ENCODE measurements around the gene ST6GALNAC2.

The ST6GALNAC2 gene

DNA sequence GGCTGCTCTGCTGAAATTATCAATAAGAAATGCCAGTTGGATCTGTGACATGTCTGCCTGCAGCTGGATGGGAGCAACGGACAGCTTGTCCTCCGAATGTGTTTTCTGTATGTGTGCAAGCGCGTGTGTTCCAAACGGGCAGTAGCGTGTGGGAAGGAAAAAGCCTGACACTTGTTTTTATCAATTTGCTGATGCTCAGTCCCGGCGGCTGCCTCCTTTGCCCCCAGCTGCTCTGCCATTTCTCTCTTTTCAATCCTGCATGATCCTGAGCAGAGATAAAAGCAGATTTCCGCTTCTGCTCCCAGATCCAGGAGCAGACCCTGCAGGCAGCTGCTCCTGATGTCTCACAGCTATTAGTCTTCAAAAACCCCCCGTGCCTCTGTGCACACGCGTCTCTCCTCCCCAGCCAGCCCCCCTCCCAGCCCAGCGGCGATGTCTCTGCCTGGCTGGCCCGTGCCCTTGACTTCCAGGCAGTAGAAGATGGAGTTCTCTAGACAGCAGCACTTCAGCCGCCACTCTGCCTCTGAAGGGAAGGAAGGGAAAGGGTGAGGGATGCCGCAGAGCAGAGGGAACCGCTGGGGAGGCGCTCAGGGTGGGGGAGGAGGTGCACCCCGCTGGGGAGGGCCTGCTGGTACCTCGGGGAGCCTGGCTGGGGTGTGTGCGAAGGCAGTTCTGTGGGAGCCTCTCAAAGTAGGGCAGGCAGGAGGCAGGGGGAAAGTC lies 41.7 kb downstream of the ST6GALNAC2 start:
- DNase-seq (ENCODE audit: low read depth) = no peak
- no peak for TF ChIP-seq CTCF (IDR thresholded peaks at IDR 0.05; ENCODE audit: low read depth, low read length, missing control alignments)
- no peak overlapping the region for H3K4me3 ChIP-seq (ENCODE audit: low read depth, low read length)

DNA sequence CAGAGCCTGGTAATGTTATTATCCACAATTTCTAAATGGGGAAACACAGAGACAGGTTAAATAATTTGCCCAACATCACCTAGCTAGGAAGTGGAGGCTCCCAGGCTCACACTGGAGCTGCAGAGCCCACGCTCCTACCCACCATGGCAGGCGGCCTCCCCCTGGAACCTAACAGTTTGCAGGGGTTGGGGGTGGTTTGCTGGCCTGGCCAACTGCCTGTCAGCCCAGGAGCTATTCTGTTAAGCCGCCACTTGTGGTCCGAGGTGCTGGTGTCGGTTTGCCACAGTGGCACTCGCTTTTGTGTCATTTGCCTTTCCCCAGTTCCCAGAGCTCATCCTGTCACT lies 42.2 kb downstream of the ST6GALNAC2 start:
- H3K4me3 ChIP-seq (ENCODE audit: low read depth, low read length) = no peak overlapping the region

DNA sequence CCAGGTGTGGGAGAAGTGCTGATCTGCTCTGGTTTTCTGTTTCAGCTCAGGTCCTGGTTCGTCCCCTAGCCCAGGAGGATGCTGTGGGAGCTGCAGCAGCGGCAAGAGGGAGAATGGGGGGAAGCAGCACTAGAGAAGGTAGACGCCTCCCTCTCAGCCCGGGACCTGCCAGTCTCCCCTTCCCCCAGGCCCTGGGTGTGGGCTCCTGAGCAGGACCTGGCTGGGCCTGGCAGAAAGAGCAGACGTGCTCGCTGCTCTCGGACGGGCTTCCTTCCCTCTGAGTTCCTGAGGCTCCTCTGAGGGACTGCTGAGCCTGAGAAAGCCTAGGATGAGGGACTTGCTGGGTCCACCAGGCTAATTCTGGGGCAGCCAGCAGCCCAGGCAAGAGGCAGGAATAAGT lies 42.7 kb downstream of the ST6GALNAC2 start:
- no peak overlapping the region for H3K4me3 ChIP-seq (ENCODE audit: low read depth, low read length)
- DNase-seq (ENCODE audit: low read depth) = no peak
- TF ChIP-seq CTCF (IDR thresholded peaks at IDR 0.05; ENCODE audit: low read depth, low read length, missing control alignments) = no peak

More for the DNA sequence above, 42.2 kb downstream of the ST6GALNAC2 start:
- no peak for DNase-seq (ENCODE audit: low read depth)
- no peak for TF ChIP-seq CTCF (IDR thresholded peaks at IDR 0.05; ENCODE audit: low read depth, low read length, missing control alignments)

GRCh38 chr17:76542566-76542971 lies 43.1 kb downstream of the ST6GALNAC2 start:
- no peak overlapping the region for H3K4me3 ChIP-seq (ENCODE audit: low read depth, low read length)
- no peak for TF ChIP-seq CTCF (IDR thresholded peaks at IDR 0.05; ENCODE audit: low read depth, low read length, missing control alignments)
- DNase-seq (ENCODE audit: low read depth) = no peak

DNA sequence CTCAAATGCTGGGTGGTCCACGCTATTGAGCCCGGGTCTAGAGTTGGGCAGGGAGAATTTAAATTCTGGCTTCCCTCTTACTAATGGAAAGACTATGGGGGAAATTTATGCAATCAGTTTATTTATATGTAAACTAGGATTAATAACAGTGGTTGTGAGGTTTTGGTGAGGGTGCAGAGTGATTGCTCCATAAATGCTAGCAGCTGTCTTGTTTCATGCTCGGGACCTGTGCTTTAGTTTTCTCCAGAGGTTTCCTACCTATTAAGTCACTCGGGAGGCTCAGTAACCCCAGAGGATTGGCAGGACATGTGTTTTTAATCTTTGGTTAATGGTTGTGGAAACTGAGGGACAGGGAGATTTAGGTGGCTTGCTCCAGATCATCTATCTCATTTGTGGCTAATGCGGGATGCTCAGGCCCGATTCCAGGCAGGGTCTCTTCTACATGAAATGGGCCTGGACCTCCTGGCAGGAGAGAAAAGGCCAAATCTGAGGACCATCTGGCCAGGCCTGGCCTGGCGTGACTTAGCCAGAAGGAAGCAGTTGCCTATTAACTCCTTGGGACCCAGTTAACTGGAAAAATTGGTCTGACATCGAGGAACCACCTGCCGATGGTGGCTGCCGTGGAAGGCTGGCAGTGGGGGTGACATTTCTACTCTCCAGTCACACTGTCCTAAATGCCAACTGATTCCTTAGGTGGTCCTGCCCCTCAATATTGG lies 43.8 kb downstream of the ST6GALNAC2 start:
- no peak for DNase-seq (ENCODE audit: low read depth)
- no peak for TF ChIP-seq CTCF (IDR thresholded peaks at IDR 0.05; ENCODE audit: low read depth, low read length, missing control alignments)
- no peak overlapping the region for H3K4me3 ChIP-seq (ENCODE audit: low read depth, low read length)

GRCh38 chr17:76540381-76541300 lies 45.0 kb downstream of the ST6GALNAC2 start:
- no peak for TF ChIP-seq CTCF (IDR thresholded peaks at IDR 0.05; ENCODE audit: low read depth, low read length, missing control alignments)
- no peak for DNase-seq (ENCODE audit: low read depth)
- no peak overlapping the region for H3K4me3 ChIP-seq (ENCODE audit: low read depth, low read length)
